ENCODE data around the gene ARL5A.

Gene ARL5A

DNA sequence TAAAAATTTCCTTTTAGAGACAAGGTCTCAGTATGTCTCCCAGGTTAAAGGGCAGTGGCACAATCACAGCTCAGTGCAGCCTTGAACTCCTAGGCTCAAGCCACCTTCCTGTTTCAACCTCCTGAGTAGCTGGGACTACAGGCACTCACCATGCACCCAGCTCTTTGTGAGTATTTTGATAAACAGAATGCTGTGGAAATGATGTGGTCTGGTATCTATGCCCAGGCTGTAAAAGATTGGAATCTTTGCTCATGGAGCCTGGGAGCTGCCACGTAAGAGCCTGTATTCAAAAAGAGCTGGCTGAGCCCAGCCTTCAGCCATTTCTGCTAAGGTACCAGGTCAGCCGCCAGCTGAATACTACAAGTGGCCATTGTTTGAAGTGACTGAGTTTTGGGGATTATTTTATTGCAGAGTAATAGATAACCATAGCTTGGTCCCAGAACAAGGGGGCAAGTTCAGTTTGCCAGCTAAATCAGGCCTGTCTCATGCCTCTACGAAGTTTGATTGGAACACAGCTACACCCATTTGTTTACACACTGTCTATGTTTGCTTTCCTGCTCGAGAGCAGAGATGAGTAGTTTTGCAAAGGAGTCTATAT lies 21.3 kb upstream of the ARL5A start:
- DNase-seq (ENCODE audit: low read depth): no peak
- TF ChIP-seq, protein P1, sequence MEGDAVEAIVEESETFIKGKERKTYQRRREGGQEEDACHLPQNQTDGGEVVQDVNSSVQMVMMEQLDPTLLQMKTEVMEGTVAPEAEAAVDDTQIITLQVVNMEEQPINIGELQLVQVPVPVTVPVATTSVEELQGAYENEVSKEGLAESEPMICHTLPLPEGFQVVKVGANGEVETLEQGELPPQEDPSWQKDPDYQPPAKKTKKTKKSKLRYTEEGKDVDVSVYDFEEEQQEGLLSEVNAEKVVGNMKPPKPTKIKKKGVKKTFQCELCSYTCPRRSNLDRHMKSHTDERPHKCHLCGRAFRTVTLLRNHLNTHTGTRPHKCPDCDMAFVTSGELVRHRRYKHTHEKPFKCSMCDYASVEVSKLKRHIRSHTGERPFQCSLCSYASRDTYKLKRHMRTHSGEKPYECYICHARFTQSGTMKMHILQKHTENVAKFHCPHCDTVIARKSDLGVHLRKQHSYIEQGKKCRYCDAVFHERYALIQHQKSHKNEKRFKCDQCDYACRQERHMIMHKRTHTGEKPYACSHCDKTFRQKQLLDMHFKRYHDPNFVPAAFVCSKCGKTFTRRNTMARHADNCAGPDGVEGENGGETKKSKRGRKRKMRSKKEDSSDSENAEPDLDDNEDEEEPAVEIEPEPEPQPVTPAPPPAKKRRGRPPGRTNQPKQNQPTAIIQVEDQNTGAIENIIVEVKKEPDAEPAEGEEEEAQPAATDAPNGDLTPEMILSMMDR (conservative IDR thresholded peaks at IDR 0.05; ENCODE audit: low read depth, low read length): no peak
- no peak overlapping the region for H3K4me3 ChIP-seq (ENCODE audit: low read depth, low read length)

DNA sequence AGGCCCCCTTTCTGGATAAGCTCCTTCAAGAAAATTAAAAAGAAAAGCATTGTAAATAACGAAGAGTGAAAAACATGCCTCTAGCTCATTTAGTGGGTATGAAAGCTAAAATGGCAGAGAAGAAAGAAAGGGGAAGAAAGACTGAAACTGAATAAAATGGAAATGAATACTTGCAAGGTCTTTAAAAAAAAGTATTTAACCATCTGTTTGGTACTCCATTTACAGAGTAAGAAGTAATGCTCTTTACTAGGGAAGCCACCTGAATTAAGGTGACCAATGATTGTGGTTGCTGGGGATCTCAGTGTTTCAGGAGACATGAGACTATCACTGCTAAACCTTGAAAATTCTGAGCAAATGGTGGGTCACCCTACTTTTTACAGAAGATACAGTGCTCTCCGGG lies 17.7 kb upstream of the ARL5A start:
- DNase-seq (ENCODE audit: low read depth): no peak
- TF ChIP-seq, protein P1 (conservative IDR thresholded peaks at IDR 0.05; ENCODE audit: low read depth, low read length): no peak
- no peak overlapping the region for H3K4me3 ChIP-seq (ENCODE audit: low read depth, low read length)

DNA sequence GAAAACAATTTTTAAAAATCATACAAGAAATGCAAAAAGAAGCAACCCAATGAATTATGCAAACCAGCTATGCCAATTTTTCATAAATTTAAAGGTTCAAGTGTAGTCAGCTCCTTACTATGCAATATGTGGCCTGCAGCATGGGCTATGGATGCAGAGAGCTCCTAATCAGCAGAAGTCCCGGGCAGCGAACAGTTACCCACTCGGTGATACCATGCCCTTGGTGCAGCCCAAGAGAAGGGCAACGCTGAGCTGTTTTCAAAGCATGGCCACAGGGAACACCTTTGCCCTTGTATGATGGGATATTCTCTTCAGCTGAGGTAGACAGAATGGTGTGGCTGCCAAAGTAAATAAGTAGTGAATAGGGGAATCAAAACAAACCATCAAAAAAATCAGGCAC lies 17.3 kb upstream of the ARL5A start:
- TF ChIP-seq, protein P1 (conservative IDR thresholded peaks at IDR 0.05; ENCODE audit: low read depth, low read length): no peak
- no peak for DNase-seq (ENCODE audit: low read depth)
- H3K4me3 ChIP-seq (ENCODE audit: low read depth, low read length): no peak overlapping the region

DNA sequence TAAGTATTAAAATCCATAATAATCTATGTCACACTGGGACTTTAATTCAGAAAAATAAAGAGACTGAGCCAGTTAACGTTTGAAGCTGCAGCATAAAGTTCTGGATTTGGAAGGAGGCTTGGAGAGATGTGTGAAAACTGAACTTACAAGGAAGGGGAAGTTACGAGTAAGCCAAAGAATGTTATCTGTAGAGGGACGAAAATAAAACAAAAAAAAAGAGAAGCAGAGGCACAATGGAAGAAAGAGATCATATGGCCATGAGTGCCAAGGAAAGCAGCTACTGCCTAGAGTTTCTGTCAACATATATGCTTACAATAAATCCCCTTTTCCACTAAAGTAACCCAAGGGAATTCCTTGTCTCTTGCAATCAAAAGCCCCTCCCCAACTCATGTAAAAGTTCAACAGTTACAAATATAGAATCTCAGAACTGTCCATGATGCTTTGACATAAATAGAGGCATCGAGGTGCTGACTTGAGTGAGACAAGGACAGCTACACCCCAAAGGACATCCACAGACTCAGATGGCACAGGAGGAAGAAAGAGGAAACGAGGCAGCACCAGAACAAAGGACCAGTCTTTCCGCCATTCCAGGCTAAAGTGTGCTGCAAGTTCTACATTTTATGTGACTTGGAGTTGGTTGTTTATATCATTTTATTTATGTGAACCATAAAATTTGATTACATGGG lies 16.1 kb upstream of the ARL5A start:
- TF ChIP-seq, protein P1 (conservative IDR thresholded peaks at IDR 0.05; ENCODE audit: low read depth, low read length): no peak
- H3K4me3 ChIP-seq (ENCODE audit: low read depth, low read length): no peak overlapping the region
- DNase-seq (ENCODE audit: low read depth): no peak

DNA sequence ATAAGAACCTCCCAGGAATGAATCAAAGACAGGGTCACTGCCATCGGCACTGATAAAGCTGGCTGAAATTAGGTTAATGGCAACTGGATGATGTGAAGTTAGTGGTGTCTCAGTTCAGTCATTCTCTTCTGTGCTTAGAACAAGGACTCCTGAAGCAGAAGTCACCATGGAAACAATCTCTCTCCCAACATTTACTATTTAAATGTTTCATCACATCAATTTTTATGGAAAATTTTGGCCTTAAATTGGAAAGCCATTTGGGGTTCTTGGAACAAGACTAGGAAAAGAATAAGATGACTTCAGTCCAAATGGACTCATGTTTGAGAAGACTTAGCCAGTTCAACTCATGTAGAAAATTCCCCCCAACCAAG lies 15.5 kb upstream of the ARL5A start:
- H3K4me3 ChIP-seq (ENCODE audit: low read depth, low read length): no peak overlapping the region
- DNase-seq (ENCODE audit: low read depth): no peak
- TF ChIP-seq, protein P1 (conservative IDR thresholded peaks at IDR 0.05; ENCODE audit: low read depth, low read length): no peak

DNA sequence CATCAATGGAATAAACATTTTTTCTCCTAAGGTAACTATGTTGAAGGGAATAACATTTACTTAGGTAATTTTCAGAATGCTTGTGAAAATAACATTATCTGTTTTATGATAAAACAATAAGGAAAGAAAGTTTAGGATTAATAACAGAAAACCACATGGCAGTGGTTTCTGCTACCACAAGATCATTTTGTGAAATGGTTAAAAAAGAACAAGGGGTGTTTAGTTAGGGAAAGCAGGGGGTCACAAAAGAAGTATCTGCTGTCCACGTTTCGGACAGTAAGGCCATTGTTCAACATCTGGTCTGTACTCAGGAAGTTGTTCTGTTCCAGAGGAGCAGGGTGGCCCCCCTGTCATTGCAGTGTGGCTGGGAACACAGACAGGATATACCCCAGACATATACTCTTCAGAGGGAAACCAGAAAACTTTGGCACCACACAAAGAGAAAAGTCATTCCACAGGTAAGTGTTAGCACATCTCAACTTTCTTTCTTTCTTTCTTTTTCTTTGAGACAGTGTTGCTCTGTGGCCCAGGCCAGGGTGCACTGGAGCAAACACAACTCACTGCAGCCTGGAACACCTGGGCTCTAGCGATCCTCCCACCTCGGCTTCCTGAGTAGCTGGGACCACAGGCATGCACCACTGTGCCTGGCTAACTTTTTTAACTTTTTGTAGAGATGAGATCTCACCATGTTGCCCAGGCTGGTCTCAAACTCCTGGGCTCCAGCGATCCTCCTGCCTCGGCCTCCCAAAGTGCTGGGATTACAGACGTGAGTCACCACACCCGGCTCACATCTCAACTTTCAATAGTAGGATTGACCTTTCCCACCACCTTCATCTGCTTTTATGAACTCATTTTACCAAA lies 14.8 kb upstream of the ARL5A start:
- H3K4me3 ChIP-seq (ENCODE audit: low read depth, low read length): no peak overlapping the region
- DNase-seq (ENCODE audit: low read depth): no peak
- TF ChIP-seq, protein P1 (conservative IDR thresholded peaks at IDR 0.05; ENCODE audit: low read depth, low read length): no peak
